C4-2B (cell line): Measurements from ENCODE around the gene LYST.

Experiments used
- ZFX ChIP-seq: fragments of 450-650 bp; IDR thresholded peaks from 2 replicates; pipeline ENCODE4 v1.6.1; 2017
- TF ChIP-seq, protein P1 (sequence below): fragments of 450-650 bp; conservative IDR thresholded peaks from 2 replicates; pipeline ENCODE4 v1.5.1; 2017; ENCODE audit warnings: mild to moderate bottlenecking

DNA sequence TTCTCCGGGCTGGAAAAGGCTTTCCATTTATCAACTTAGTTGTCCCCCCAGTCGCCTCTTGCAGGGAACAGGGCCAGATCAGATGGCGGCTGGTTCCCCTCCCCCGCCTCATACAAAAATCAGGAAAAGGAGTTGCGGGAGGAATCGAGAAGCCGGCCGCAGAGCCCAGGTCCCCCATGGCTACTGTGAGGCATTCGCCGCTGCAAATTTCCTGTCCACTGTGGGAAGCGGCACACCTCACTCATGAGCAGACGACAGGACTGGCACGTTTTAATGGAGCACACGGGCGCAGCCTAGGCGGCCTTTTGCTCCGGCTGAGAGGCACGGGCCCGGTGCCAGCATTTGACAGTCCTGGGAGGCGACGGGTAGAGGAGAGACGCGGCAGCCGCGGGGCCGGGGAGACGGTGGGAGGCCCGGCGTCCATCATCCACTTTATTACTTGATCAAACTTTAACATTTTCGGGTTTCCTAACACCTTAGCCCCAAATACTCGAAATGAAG is 218.2 kb downstream of the LYST start:
- TF ChIP-seq, protein P1, sequence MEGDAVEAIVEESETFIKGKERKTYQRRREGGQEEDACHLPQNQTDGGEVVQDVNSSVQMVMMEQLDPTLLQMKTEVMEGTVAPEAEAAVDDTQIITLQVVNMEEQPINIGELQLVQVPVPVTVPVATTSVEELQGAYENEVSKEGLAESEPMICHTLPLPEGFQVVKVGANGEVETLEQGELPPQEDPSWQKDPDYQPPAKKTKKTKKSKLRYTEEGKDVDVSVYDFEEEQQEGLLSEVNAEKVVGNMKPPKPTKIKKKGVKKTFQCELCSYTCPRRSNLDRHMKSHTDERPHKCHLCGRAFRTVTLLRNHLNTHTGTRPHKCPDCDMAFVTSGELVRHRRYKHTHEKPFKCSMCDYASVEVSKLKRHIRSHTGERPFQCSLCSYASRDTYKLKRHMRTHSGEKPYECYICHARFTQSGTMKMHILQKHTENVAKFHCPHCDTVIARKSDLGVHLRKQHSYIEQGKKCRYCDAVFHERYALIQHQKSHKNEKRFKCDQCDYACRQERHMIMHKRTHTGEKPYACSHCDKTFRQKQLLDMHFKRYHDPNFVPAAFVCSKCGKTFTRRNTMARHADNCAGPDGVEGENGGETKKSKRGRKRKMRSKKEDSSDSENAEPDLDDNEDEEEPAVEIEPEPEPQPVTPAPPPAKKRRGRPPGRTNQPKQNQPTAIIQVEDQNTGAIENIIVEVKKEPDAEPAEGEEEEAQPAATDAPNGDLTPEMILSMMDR: no peak
- no peak for TF ChIP-seq ZFX
